Epithelial cell of esophagus (primary cell): ENCODE measurements around the gene FHOD3.

Experiments
- DNase-seq: peaks from one replicate; pipeline ENCODE4 v3.0.0; 2010; ENCODE audit warnings: low read depth
- H3K4me3 ChIP-seq: 2 replicates; pipeline ENCODE4 v1.5.1; 2011; ENCODE audit warnings: mild to moderate bottlenecking, low read length, control low read depth
- CTCF ChIP-seq: IDR thresholded peaks from 2 replicates; pipeline ENCODE4 v1.5.1; 2011; ENCODE audit warnings: low read depth, mild to moderate bottlenecking, low read length, control low read depth, inconsistent platforms; ENCODE audit not compliant: insufficient read depth; ENCODE audit errors: missing control alignments

The FHOD3 gene

GRCh38 chr18:36665952-36666351 is 368.4 kb downstream of the FHOD3 start:
- no peak overlapping the region for H3K4me3 ChIP-seq
- DNase-seq: peak; percentile 16
- no peak for TF ChIP-seq CTCF

- H3K4me3 ChIP-seq: no peak overlapping the region
- DNase-seq: no peak
- no peak for TF ChIP-seq CTCF
These were observed 370.3 kb downstream of the FHOD3 start for GRCh38 chr18:36667811-36668210.

GRCh38 chr18:36668349-36668748 is 370.8 kb downstream of the FHOD3 start:
- no peak for DNase-seq
- TF ChIP-seq CTCF: no peak
- no peak overlapping the region for H3K4me3 ChIP-seq

GRCh38 chr18:36672437-36673344 is 375.2 kb downstream of the FHOD3 start:
- no peak overlapping the region for H3K4me3 ChIP-seq
- peak; percentile 99 for DNase-seq

GRCh38 chr18:36673452-36673851 is 375.9 kb downstream of the FHOD3 start:
- TF ChIP-seq CTCF: no peak
- DNase-seq: no peak
- no peak overlapping the region for H3K4me3 ChIP-seq

More at GRCh38 chr18:36672437-36673344, 375.2 kb downstream of the FHOD3 start:
- TF ChIP-seq CTCF: no peak

GRCh38 chr18:36675076-36675475 is 377.6 kb downstream of the FHOD3 start:
- H3K4me3 ChIP-seq: no peak overlapping the region
- no peak for TF ChIP-seq CTCF
- DNase-seq: no peak

GRCh38 chr18:36675542-36675941 is 378.0 kb downstream of the FHOD3 start:
- DNase-seq: no peak
- H3K4me3 ChIP-seq: no peak overlapping the region
- TF ChIP-seq CTCF: no peak
